Inferior parietal cortex (tissue), 1 donor: Measurements from ENCODE around the gene OSTF1.

ENCODE experiments used
- DNase-seq: peaks from one replicate; pipeline ENCODE4 v3.0.0-alpha.2; 2016; ENCODE audit errors: extremely low spot score

The OSTF1 gene

GRCh38 chr9:75120686-75121085, 32.4 kb downstream of the OSTF1 start:
- no peak for DNase-seq

DNA sequence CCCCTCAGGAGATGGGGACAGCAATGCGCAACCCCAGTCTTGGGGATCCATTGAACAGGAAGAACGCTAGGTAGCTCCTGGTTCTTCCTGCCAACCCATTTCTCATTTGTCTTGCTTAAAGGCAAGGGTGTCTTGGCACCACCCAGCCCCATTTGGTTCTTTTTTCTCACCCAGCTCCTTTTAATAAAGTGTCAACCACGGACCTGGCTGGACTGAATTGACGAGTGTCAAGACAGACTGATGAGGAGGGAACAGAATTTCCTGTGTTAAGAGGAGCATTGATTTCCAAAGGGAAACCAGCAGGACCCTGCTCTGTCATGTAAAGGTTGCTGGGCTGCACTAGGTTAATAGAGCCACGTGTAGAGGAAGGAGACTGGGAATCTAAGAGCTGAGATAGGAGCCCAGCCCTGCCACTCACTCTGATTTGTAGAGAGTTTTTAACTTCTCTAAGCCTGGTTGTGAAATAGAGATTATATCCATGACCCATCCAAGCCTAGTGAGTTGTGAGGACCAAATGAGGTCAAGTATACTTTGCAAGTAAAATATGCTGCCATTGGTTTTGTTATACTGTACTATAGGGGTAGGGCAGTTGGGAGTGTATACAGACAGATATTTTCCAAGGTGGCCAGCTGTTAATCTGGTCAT, 33.7 kb downstream of the OSTF1 start:
- no peak for DNase-seq

- no peak for DNase-seq
Measured at GRCh38 chr9:75123696-75124095, 35.4 kb downstream of the OSTF1 start.

DNA sequence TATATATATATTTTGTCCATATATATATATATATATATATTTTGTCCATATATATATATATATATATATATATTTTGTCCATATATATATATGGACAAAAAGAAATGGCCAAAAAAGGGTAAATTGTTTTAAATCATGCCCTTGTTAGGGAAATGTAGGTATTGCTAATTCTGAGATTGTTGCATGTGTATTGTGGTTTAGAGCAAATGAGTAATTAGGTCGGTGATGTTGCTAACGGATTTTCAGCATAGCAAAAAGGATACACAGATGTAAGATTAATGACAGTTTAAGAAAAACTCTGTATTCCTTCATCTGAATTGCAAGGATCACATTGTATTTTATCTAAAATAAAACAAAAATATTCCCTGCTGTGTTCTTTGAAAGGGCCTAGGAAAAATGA, 40.2 kb downstream of the OSTF1 start:
- DNase-seq, result no peak

DNA sequence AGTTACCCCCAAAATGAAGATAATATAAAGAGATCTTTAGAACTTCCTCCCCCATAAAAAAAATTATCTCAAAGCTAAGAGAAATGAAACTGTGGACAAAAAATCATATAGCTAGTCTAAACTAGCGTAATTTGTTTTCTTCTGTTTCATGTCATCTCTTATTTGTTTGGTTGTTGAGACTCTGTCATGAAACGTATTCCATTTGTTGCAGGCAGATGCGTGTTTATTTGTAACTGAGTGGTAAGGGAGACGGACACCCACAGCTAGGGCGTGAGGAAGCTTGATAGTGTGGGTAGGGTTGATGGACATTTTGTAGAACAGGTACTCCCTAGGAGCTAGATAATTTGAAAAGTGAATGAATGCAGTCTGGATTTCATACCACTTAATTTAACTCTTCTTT, 41.9 kb downstream of the OSTF1 start:
- no peak for DNase-seq

- DNase-seq, result no peak
Measured at GRCh38 chr9:75130621-75131230, 42.4 kb downstream of the OSTF1 start.

DNA sequence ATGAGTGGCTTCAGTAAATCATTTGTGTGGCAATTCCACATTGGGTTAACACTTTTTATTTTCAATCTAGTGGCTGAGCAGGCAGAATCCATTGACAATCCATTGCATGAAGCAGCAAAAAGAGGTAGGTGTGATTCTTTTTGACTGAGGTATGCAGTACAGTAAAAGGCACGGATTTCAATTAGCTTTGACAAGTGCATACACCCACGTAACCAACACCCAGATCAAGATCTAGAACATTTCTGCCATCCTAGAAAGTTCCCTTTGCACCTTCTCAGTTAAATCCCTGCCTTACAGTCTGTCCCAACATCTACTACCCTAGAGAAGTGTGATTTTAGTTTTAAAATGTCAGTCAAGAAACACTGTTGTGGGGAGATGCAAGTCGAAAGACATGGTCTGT, 43.4 kb downstream of the OSTF1 start:
- DNase-seq, result no peak

GRCh38 chr9:75132244-75132643, 43.9 kb downstream of the OSTF1 start:
- no peak for DNase-seq

GRCh38 chr9:75133396-75133795, 45.1 kb downstream of the OSTF1 start:
- DNase-seq, result no peak

GRCh38 chr9:75134495-75134894, 46.2 kb downstream of the OSTF1 start:
- no peak for DNase-seq

DNA sequence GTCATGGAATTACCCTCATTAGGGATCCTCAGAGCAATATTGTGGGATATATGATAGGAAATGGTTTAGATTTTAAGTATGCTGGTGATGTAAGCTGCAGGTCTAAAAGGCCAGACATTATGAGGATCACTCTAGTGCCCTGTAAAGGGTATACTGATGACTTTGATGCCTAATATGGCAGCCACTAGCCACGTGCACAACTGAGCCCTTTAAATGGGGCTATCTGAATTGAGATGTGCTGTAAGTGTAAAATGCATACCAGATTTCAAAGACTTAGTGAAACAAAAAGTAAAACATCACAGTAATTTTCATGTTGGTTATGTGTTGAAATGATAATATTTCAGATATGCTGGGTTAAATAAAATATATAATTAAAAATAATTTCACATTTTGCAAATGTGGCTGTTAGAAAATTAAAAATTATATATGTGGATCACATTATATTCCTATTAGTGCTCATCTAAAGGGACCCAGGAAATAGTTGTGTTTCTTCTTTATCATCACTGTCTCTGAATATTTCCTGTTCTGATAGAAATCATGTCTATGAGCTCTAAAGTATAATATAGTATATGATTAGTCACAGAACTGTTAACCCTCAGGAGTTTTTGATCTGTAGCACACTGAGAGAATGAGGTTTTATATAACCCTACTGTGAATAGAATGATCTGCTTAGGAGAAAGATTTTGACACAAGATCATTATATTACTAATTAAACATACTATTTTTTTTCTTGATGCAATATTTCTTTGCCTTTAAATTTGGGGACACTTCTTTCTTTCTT, 50.1 kb downstream of the OSTF1 start:
- no peak for DNase-seq

- no peak for DNase-seq
Measured at GRCh38 chr9:75139201-75139600, 50.9 kb downstream of the OSTF1 start.

DNA sequence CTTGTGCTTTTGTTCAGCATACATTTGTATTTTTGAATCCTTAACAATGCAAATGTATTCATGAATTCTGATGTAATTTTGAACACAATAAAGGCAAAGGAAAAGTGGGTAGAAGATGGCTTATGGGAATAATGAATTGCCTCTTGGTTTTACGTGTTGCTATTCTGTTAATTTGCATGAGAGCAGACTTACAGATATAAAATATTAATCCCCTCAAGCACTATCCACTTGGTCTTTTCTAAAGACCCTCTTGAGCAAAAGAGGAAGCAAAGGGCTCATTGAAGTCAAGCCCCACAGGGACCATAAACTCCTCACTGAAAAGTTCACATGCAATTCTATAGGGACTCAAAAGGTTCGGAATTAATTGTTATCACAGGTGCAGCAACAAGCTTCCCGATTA, 51.9 kb downstream of the OSTF1 start:
- DNase-seq, result no peak

GRCh38 chr9:75142202-75142601, 53.9 kb downstream of the OSTF1 start:
- DNase-seq, result no peak

DNA sequence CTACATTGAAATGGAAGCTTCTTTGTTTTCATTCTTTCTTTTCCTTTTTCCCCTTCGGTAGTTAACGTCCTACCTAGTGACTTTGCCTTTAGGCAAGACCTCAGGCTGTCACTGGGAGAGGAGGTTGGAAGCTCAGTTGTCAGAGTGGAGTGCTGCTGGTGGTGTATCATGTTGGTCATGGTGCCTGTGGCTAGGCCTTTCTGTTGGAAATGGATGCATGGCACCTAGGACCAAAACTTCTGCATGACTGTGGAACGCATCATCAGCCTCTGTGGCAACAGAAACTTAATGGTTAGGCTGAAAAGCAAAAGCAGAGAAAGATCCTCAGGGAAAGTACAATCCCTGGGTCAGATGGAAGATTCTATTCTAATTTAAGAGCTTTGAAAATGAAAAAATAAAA, 57.9 kb downstream of the OSTF1 start:
- no peak for DNase-seq

DNA sequence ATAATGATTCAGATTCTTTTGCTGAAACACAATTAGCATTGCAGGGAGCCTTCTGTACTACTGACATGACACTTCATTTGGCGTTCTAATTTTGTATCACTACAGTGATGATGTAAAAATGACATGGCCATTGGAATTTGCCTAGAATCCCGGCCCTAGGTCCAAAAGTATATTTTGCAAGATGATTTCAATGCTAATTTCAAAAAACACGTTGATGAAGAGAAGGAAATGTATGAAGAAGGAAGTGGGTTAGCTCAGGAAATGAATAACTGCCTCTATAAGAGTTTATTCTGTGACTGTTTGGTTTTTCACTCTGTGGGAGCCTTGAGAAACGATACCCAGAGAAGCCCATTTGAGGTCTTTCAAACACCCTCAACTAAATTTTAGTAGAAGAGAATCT, 59.3 kb downstream of the OSTF1 start:
- no peak for DNase-seq

- DNase-seq, result no peak
Measured at GRCh38 chr9:75148561-75148960, 60.2 kb downstream of the OSTF1 start.

DNA sequence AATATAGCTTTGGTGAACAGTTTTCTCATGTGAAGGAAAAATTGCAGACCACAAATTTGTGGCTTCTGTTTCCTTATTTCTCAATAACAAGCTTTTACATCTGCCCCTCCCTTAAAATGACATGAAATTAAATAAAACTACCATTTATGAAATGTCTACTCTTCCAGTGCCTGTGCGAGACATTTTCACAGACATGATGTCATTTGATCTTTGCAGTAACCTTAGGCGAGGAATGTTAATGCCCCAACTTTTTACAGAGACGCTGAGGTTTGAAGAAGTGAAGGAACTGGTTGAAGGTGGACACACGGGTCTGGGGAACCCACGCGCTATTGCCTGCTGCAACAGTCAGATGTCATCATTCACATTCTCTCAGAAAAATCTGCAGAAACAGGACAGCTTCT, 61.5 kb downstream of the OSTF1 start:
- DNase-seq, result no peak

GRCh38 chr9:75150512-75150911, 62.2 kb downstream of the OSTF1 start:
- no peak for DNase-seq

- DNase-seq, result no peak
Measured at GRCh38 chr9:75152416-75152815, 64.1 kb downstream of the OSTF1 start.

- no peak for DNase-seq
Measured at GRCh38 chr9:75156858-75157257, 68.5 kb downstream of the OSTF1 start.

DNA sequence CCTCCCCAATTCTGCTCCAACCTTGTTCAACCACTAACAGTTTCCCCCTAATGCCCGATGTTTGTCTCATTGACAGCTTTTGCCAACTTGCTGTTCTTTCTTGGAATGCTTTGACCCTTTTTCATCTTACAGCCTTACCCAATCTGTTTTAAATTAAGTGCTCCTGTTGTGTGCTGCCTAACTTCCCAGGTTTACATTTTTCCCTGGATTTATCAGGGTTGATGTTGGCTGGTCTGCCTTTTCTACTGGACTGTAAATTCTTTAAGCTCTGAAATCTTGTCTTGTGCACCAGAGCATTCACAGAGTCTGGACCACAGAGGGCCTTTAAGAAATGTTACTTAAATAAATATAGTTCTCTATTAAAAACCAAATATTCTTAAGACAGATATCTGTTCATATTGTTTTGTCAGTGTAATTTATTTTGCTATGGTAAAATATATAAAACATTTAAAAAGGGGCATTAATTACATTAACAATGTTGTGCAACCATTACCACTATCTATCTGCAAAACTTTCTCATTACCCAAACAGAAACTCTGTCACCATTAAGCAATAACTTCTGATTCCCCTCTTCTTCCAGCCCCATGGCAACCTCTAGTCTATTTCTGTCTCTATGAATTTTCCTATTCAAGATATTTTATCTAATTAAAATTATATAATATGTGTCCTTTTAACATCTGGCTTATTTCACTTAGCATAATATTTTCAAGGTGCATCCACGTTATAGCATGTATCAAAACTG, 73.0 kb downstream of the OSTF1 start:
- DNase-seq, result no peak
